GDM1 (cell line): ENCODE results near the gene GNA12.

Experiments
- DNase-seq: peaks from one replicate; lab custom pipeline; 2025; lab: John Stamatoyannopoulos, UW

Gene GNA12

DNA sequence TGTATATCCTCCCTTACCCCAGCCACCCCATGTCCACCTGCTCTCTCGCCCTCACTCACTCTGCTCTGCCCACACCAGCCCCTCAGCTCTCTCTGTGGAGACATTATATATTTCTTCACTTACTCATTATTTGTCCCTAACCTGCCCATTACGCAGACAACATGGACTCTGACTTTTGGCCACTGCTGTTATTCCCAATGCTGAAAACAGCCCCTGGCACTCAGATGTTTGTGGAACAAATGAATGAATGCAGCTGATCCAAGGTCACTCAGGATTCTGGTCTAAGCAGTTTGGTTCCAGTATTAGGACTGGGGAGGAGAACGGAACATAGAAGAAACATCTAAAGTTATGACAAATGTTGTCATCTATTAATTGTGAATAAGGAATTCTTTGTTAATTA is 26.7 kb downstream of the GNA12 start:
- DNase-seq, result no peak

DNA sequence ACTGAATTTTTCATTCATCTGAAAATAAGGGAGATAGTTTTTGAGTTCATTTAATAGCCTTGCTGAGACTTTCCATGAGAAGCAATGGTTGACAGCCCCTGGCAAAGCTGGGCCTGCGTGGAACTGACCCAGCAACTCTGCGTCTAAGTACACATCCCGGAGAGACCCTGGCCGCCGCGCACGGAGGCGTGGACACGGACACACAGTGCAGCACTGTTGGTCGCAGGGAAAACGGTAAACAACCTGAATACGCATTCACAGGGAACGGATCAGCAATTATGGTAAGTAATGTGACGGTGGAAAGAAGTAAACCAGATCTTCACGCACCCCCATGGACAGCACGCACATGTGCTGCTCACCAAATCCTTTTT is 28.2 kb downstream of the GNA12 start:
- DNase-seq, result no peak

DNA sequence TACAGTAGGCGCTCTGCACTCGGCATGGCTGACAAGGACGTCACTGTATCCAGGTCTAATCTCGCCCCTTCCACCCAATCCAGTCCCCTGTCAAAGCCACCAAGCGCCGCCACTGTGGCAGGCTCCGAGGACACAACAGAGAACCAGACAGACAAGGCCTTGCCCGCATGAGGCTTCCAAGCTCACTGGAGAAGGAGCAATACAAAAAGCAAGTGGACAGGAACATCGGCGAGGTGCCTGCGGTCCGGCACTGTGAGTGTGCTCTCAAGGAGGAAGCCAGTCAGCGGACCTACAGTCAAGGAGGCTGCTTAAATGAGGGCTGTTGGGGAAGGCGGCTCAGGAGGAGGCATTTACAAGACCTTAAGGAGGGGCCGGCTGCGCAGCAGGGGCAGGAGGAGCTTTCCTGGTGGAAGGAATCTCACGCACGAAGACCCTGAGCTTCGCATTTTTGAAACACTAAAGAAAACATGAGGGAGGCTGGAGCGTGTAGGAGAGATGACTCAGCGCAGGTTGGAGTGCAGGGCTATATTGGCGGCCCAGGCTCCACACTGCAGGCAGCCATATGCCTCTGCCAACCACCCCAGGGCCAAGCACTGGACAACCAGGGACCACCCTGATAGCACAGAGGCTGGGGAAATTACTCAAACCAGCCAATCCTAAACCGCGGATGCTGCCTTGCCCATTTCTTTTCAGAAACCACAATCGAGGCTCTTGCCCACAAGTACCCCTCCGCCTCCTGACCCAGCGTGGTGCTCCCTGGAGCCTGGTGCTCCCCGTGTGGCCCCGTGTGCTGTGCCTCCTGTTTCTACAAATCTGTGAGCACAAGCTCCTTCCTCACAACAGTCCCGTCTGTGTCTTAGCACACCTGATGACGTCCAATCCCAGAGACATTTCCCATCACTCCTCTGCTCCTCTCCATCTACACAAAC is 28.9 kb downstream of the GNA12 start:
- no peak for DNase-seq

GRCh38 chr7:2814186-2814945 is 29.7 kb downstream of the GNA12 start:
- DNase-seq, result no peak

DNA sequence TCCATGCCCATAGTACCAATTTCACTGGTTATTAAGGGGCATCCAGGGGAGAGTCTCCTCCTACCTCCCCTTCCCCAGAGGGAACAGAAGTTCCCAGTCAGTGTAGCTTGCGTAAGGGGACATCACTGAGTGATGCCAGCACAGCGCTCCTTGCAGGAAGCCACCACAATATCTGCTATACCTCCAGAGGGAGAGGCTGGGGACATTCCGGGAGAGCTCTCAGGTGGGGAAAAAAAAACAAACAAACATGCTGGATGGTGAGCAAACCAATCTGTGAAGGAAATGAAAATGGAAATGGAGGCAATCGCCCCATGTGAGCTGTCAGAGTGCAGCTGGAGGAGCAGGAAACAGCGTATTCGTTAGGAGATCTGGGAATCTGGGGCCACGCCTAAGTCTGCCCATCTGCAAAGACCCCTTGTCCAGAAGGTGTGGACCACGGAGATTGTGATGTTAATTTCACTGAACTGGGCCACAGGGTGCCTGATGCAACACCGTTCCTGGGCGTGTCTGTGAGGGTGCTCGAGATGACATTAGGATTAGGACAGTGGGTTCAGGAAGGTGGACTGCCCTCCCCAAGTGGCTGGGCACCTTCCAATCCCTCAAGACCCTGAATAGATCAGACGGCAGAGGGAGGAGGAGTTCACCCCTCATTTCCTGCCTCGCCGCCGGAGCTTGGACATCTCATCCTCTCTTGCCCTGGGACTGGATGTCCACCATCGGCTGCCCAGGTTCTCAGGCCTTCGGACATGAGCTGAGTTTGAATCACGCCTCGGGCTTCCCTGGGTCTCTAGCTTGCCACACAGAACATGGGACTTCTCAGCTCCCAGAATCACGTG is 30.5 kb downstream of the GNA12 start:
- no peak for DNase-seq

DNA sequence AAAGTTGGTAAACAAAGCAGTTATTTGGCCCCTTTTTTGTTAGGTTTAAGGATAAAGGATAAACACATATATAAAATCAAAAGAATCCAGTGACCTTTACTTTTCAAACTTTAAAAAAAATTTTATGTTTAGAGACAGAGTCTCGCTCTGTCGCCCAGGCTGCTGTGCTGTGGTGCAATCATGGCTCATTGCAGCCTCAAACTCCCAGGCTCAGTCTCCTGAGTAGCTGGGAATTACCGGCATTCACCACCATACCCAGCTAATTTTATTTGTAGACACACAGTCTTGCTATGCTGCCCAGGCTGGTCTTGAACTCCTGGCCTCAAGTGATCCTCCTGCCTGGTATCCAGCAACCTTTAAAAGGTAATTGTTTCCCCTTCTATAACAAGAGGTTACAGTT is 31.3 kb downstream of the GNA12 start:
- DNase-seq, result no peak

DNA sequence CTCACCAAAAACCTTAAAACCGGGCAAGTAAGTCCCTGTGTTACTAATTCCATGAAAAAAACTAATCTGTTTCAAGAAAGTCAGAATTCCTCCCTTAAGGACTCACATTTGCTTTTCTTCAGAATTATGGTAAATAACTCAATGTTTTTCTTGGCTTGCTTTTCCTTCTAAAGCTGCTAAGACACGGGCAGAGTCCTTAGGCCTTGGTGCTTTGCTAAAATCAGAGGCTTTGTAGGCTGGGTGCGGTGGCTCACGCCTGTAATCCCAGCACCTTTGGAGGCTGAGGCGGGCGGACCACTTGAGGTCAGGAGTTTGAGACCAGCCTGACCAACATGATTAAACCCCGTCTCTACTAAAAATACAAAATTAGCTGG is 32.0 kb downstream of the GNA12 start:
- DNase-seq, result no peak

DNA sequence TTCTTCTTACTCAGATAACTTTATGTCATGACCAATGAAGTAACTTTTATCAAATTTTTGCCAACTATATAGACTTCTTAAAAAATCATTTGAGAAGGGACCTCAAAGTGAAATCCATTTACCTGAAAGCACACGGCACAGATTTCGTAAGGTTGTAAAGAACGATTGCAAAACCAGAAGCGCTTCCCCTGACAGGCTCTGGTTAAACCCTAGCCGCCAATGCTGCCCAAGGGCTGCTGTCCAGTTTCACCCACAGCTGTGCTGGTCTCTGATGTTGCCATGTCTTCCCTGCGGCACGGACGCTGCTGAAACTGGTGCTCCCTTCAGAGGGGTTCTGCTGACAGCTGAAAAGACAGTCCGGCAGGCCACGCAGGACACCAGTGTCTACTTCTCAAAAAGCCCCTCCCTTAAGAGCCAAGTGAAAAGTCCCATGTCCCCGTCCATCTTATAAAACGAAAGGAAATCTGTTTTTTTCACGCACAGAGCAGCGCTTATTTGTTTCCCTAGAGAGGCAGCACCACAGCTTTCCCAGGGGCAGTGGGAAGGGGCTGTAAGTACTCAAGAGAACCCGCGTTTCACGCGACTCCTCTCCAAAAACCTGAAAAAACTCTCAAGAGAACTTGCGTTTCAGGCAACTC is 32.5 kb downstream of the GNA12 start:
- no peak for DNase-seq

DNA sequence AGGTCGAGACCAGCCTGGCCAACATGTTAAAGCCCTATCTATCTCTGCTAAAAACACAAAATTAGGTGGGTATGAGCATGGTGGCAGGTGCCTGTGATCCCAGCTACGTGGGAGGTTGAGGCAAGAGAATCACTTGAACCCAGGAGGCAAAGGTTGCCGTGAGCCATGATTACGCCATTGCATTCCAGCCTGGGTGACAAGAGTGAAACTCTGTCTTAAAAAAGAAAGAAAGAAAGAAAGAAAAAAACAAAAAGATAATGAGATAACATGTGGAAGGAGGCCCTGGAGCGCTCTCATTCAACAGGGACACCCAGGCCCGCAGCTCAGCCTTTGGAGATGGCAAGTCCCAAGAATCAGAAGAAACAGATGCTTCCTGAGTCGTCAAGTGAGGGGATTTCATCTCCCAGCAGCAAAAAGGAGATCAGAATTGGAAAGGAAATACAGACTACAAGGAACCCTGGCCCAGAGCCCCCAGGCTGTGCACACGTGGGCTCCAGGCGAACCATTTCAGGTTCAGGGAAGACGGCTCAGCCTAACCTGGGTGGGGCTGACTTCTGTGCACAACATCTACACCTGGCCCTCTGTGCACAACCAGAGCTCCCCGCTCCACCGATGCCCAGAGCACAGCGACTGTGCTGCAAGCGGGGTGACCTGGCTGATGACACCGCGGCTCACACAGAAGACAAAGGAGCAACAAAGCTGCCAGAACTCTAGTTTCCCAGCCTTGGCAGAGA is 33.3 kb downstream of the GNA12 start:
- DNase-seq, result no peak

- no peak for DNase-seq
Measured at GRCh38 chr7:2809903-2810625, 34.0 kb downstream of the GNA12 start.

DNA sequence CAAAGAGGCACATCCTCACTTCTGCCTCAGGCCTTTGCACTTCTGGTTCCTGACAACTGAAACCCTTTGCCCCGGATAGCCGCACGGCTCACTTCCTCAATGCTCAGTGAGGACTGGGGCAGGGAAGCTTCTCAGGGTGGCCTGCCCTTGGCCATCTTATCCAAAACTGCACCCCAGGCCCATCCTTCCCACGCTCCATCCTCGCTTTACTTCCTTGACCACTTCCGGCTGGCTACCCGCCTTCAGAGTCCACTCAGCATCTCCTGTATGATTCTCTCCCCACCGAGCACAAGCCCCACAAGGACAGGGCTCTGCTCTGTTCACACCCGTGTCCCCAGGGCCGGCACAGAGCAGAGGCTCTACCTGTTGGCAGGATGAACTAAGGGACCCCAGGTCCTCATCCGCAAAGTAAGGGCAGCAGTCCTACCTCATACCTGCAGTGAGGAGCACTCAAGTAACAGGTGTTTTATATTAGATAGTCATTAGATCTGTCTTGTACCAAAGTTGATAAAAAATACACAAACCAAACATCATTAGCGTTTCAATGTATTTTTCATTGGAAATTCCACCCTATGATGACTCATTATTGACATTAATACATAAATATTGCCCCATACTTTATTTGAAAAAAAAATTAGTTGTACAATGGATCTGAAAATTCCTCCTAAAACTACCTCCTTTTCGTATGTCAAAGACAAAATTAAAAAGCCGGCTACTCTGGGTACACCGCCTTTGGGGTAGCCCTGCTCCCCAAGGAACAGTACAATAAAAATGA is 35.0 kb downstream of the GNA12 start:
- DNase-seq, result no peak

DNA sequence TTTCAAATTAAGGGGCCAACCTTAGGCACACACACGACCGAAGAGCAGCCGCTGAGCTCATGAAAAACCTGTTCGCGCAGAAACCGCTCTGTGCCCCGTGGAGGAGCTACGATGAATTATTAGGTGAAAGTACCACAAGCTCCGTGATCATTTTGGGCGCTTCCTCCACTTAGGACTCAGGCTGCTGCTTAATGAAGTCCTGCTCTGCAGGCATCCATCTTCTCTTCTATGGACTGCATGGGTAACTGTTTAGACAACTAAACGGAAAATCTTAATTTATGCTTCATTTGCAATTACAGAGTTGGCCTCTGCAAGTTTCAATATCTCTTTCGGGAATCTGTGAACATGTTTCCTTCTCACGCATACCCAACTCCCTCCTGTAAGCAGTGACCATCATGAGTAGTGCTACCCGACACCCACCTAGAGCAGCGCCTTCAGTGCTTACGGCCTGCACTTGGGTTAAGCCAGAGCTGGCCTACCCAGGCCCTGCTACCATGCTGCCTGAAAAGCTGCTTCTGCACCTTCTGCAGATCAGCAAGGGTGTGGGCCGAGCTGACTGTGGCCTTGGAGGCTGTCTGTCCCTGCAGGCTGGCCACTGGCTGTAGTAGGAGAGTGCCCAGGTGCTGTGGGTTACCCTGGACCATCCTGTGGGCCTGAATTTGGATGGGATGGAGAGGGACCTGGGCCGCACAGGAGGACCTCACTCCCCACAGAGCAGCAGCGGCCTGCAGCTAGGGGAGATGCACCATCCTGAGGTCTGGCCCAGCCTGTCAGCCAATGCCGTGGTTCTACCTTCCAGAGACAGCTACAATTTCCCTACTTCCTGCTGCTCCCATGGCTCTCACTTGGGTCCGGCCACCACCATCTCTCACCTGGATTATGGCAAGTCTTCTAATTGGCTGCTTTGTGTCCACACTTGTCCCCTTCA is 36.0 kb downstream of the GNA12 start:
- DNase-seq, result no peak

DNA sequence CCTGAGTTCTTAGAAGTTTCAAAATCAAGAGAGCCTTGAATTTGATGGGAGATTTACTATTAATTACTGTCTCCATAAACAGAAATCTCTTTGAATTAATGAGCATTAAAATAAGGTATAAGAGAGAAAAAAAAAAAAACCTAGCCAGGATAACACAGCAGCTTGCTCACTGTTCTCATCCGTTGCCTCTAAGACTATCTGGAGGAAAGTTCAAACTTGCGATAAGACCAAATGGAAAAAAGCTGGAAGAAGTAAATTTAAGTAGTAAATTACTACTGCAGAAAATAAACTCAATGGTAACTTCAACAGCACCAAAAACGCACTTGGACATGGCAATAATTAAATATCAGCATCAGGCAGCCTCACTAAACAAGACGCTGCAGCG is 36.7 kb downstream of the GNA12 start:
- no peak for DNase-seq

DNA sequence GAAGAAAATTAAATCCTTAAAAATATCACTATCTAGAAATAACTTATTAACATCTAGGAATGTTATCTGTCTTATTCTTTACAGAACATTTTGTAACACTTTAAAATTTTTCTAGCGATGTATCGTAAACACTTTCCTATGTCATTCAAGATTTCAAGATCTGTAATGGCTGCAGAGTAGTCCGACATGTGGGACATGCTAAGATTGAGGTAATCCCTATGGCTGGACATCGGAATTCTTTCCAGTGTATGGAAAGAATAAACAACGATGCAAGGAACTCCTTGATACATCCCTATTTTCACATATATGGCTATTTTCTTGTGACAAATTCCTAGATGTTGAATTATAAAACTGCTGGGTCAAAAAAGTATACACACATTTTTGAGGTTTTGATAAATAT is 37.5 kb downstream of the GNA12 start:
- no peak for DNase-seq

DNA sequence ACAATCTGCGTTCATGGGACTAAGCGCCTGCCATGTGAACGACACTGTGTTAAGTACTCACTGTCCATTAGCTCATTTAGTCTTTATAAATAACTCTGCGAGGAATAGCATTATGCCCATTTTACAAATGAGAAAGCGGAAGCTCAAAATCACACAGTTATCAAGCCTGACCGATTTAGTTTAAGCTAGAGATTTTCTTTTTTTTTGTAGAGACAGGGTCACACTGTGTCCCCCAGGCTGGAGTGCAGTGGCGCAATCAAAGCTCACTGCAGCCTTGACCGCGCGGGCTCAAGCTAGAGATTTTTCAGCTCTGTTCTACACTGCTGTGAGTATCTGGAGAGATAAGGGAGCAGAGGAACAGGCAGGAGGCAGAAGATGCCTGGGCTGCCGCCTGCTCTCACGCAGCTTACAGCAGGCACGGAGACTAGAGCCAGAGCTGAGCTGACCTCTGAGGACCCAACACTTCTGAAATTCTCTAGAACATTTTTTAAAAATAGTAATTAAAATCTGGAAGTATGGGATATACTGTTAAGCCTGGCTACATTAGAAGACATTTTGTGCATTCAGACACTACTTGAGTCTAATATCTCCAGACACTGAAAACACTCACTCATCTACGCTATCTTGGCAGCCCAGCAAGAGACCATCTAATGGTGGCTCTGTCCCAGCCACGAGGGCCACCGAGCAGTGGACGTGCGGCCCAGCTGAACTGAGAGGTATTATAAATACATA is 38.7 kb downstream of the GNA12 start:
- DNase-seq, result no peak

- no peak for DNase-seq
Measured at GRCh38 chr7:2804227-2804763, 39.8 kb downstream of the GNA12 start.

- DNase-seq, result no peak
Measured at GRCh38 chr7:2803755-2804154, 40.4 kb downstream of the GNA12 start.

- DNase-seq, result no peak
Measured at GRCh38 chr7:2803342-2803692, 40.8 kb downstream of the GNA12 start.
